Chondrocyte (in vitro differentiated cells): ENCODE results near the gene TRIM9. TPM values are rescaled to one million over a fixed set of nuclear protein-coding genes. Genes with fewer than 3 reads are reported as not detected.

ENCODE experiments used
- DNase-seq: peaks from one replicate; pipeline ENCODE4 v3.0.0; 2021; ENCODE audit warnings: mixed read lengths, low spot score
- H3K27ac Mint-ChIP-seq: one replicate; pipeline ENCODE4 v1.8.0; 2021; ENCODE audit warnings: mild to moderate bottlenecking, moderate library complexity, mixed read lengths; ENCODE audit not compliant: unreplicated experiment
- H3K27me3 Mint-ChIP-seq: 2 replicates; pipeline ENCODE4 v1.8.0; 2021; ENCODE audit warnings: low read depth, mixed read lengths
- H3K36me3 Mint-ChIP-seq: 2 replicates; pipeline ENCODE4 v1.8.0; 2021; ENCODE audit warnings: low read depth, mixed read lengths
- H3K4me1 Mint-ChIP-seq: 2 replicates; pipeline ENCODE4 v1.8.0; 2021; ENCODE audit warnings: low read depth, mild to moderate bottlenecking, mixed read lengths
- H3K4me3 Mint-ChIP-seq: one replicate; pipeline ENCODE4 v1.8.0; 2021; ENCODE audit warnings: mild to moderate bottlenecking, moderate library complexity, mixed read lengths; ENCODE audit not compliant: unreplicated experiment
- H3K9me3 Mint-ChIP-seq: 2 replicates; pipeline ENCODE4 v1.8.0; 2021; ENCODE audit warnings: low read depth, mixed read lengths
- CTCF ChIP-seq: fragments of 200-600 bp; sonication (generic); IDR thresholded peaks from 2 replicates; pipeline ENCODE4 v1.5.0; 2021; ENCODE audit warnings: antibody characterized with exemption, mild to moderate bottlenecking, moderate library complexity
- total RNA-seq: library from RNA; stranded (reverse); gene quantifications from 3 replicates; pipeline ENCODE4 v1.2.1, GENCODE V29; 2021

The TRIM9 gene
- total RNA-seq, 1 donor from 2014 or later = 15.5 TPM

GRCh38 chr14:51053157-51053556 is 41.7 kb downstream of the TRIM9 start:
- H3K4me1 Mint-ChIP-seq = peaks cover 1% of the 10 kb centered on the region
- no peak for DNase-seq
- peaks cover 3% of the 10 kb centered on the region for H3K9me3 Mint-ChIP-seq
- H3K27ac Mint-ChIP-seq = no peak overlapping the region
- H3K36me3 Mint-ChIP-seq = peaks cover 2% of the 10 kb centered on the region
- H3K27me3 Mint-ChIP-seq = no peaks in the 10 kb centered on the region
- no peak for TF ChIP-seq CTCF
- no peak overlapping the region for H3K4me3 Mint-ChIP-seq

- H3K9me3 Mint-ChIP-seq = no peaks in the 10 kb centered on the region
- peaks cover 3% of the 10 kb centered on the region for H3K4me1 Mint-ChIP-seq
- no peak for DNase-seq
- no peak overlapping the region for H3K4me3 Mint-ChIP-seq
- H3K27me3 Mint-ChIP-seq = no peaks in the 10 kb centered on the region
- TF ChIP-seq CTCF = no peak
- no peaks in the 10 kb centered on the region for H3K36me3 Mint-ChIP-seq
- H3K27ac Mint-ChIP-seq = no peak overlapping the region
Measured at GRCh38 chr14:51044961-51045360, 49.9 kb downstream of the TRIM9 start.

GRCh38 chr14:51041883-51042282 is 53.0 kb downstream of the TRIM9 start:
- TF ChIP-seq CTCF = no peak
- no peak for DNase-seq
- Mint-ChIP-seq H3K4me3 (no peak overlapping the region), H3K9me3 (no peaks in the 10 kb centered on the region), H3K27me3 (no peaks in the 10 kb centered on the region), H3K36me3 (no peaks in the 10 kb centered on the region), H3K27ac (no peak overlapping the region), H3K4me1 (peaks cover 3% of the 10 kb centered on the region)

- no peaks in the 10 kb centered on the region for H3K36me3 Mint-ChIP-seq
- peaks cover 5% of the 10 kb centered on the region for H3K4me1 Mint-ChIP-seq
- DNase-seq = no peak
- H3K27me3 Mint-ChIP-seq = no peaks in the 10 kb centered on the region
- no peak overlapping the region for H3K4me3 Mint-ChIP-seq
- no peak overlapping the region for H3K27ac Mint-ChIP-seq
- no peak for TF ChIP-seq CTCF
- H3K9me3 Mint-ChIP-seq = no peaks in the 10 kb centered on the region
Measured at GRCh38 chr14:51041108-51041531, 53.8 kb downstream of the TRIM9 start.

GRCh38 chr14:51039252-51039651 is 55.7 kb downstream of the TRIM9 start:
- Mint-ChIP-seq H3K9me3 (no peaks in the 10 kb centered on the region), H3K36me3 (no peaks in the 10 kb centered on the region), H3K27ac (no peak overlapping the region), H3K27me3 (no peaks in the 10 kb centered on the region), H3K4me3 (no peak overlapping the region), H3K4me1 (peaks cover 10% of the 10 kb centered on the region)
- no peak for TF ChIP-seq CTCF
- DNase-seq = no peak
